ENCODE results near the gene NYNRIN.

Gene NYNRIN

GRCh38 chr14:24463017-24463883 is 64.4 kb downstream of the NYNRIN start:
- no peak for DNase-seq

GRCh38 chr14:24463884-24464785 is 65.3 kb downstream of the NYNRIN start:
- DNase-seq: no peak

GRCh38 chr14:24465368-24465767 is 66.6 kb downstream of the NYNRIN start:
- DNase-seq: no peak

- DNase-seq: no peak
These were observed 67.0 kb downstream of the NYNRIN start for GRCh38 chr14:24465805-24466204.

All from CD4-positive, alpha-beta T cell treated with Interleukin-4 for 4 hours (primary cell).